HEK293 (cell line): ENCODE results near the gene PRKCE.

Experiments
- CTCF ChIA-PET: fragments of 350-600 bp; formaldehyde crosslinking; extraction: SDS; loops from one replicate; lab custom pipeline; 2021; ENCODE audit warnings: antibody characterized with exemption; lab: Yijun Ruan, JAX
- POLR2A ChIA-PET: fragments of 300-600 bp; formaldehyde crosslinking; extraction: SDS; loops from one replicate; lab custom pipeline; 2020; ENCODE audit warnings: antibody characterized with exemption, inconsistent platforms; lab: Yijun Ruan, JAX
- H3K27ac ChIP-seq: fragments of 200-500 bp; sonication (Bioruptor generic); 2 replicates; pipeline ENCODE4 v1.5.1; 2014; ENCODE audit warnings: low read depth, low read length, control low read depth, inconsistent platforms; ENCODE audit errors: extremely low read depth
- H3K36me3 ChIP-seq, 2 experiments: fragments of 200-500 bp in 1 of 2; sonication (Bioruptor generic) in 1 of 2; 1 replicate in 1 of 2; 2 replicates in 1 of 2; pipeline ENCODE4 v1.5.1; 2014 to 2017; ENCODE audit warnings: inconsistent platforms in 2 of 2, low read length in 2 of 2; ENCODE audit not compliant: control insufficient read depth in 2 of 2, insufficient read depth in 1 of 2
- H3K4me1 ChIP-seq: fragments of 200-500 bp; sonication (Bioruptor generic); 2 replicates; pipeline ENCODE4 v1.5.1; 2014; ENCODE audit warnings: mild to moderate bottlenecking, low read length, inconsistent platforms; ENCODE audit not compliant: control insufficient read depth, insufficient read depth
- H3K4me3 ChIP-seq: 2 replicates; pipeline ENCODE4 v1.5.1; 2011; ENCODE audit warnings: low read depth, mild to moderate bottlenecking, control low read depth, low read length, moderate library complexity
- H3K9me3 ChIP-seq: fragments of 200-500 bp; sonication (Bioruptor generic); 2 replicates; pipeline ENCODE4 v1.5.1; 2014; ENCODE audit warnings: low read depth, low read length, inconsistent platforms; ENCODE audit not compliant: control insufficient read depth, insufficient read depth
- AEBP2 ChIP-seq: fragments of 450-650 bp; formaldehyde crosslinking; IDR thresholded peaks from 2 replicates; pipeline ENCODE4 v1.5.1; 2016; ENCODE audit warnings: missing biosample characterization, missing genetic modification characterization, borderline replicate concordance
- IKZF3 ChIP-seq: fragments of 450-650 bp; IDR thresholded peaks from 2 replicates; pipeline ENCODE4 v1.5.0; 2018; ENCODE audit warnings: missing biosample characterization, mild to moderate bottlenecking, missing genetic modification characterization, moderate library complexity
- KLF10 ChIP-seq: fragments of 450-650 bp; IDR thresholded peaks from 2 replicates; pipeline ENCODE4 v1.5.1; 2018; ENCODE audit warnings: missing biosample characterization, mild to moderate bottlenecking, missing genetic modification characterization
- MYNN ChIP-seq: fragments of 450-650 bp; formaldehyde crosslinking; IDR thresholded peaks from 2 replicates; pipeline ENCODE4 v1.5.1; 2016; ENCODE audit warnings: missing biosample characterization, missing genetic modification characterization, borderline replicate concordance
- OSR2 ChIP-seq: fragments of 450-650 bp; formaldehyde crosslinking; IDR thresholded peaks from 2 replicates; pipeline ENCODE4 v1.5.1; 2016; ENCODE audit warnings: missing biosample characterization, missing genetic modification characterization
- SCRT2 ChIP-seq: fragments of 450-650 bp; formaldehyde crosslinking; IDR thresholded peaks from 2 replicates; pipeline ENCODE4 v1.5.1; 2016; ENCODE audit warnings: missing biosample characterization, missing genetic modification characterization
- ZFP3 ChIP-seq: fragments of 450-650 bp; formaldehyde crosslinking; IDR thresholded peaks from 2 replicates; pipeline ENCODE4 v1.5.1; 2016; ENCODE audit warnings: low read depth, missing biosample characterization, missing genetic modification characterization
- ZNF146 ChIP-seq: fragments of 450-650 bp; formaldehyde crosslinking; IDR thresholded peaks from 2 replicates; pipeline ENCODE4 v1.5.1; 2016; ENCODE audit warnings: missing biosample characterization, missing genetic modification characterization
- ZNF157 ChIP-seq: fragments of 450-650 bp; formaldehyde crosslinking; IDR thresholded peaks from 2 replicates; pipeline ENCODE4 v1.5.1; 2016; ENCODE audit warnings: missing biosample characterization, missing genetic modification characterization
- ZNF280C ChIP-seq: fragments of 450-650 bp; formaldehyde crosslinking; IDR thresholded peaks from 2 replicates; pipeline ENCODE4 v1.5.1; 2016; ENCODE audit warnings: missing biosample characterization, missing genetic modification characterization
- ZNF280D ChIP-seq: fragments of 450-650 bp; formaldehyde crosslinking; IDR thresholded peaks from 2 replicates; pipeline ENCODE4 v1.5.1; 2016; ENCODE audit warnings: missing biosample characterization, missing genetic modification characterization
- ZNF561 ChIP-seq: fragments of 450-650 bp; IDR thresholded peaks from 2 replicates; pipeline ENCODE4 v1.5.1; 2018; ENCODE audit warnings: missing biosample characterization, missing genetic modification characterization, borderline replicate concordance
- ZNF660 ChIP-seq: fragments of 450-650 bp; IDR thresholded peaks from 2 replicates; pipeline ENCODE4 v1.5.1; 2018; ENCODE audit warnings: missing biosample characterization, mild to moderate bottlenecking, missing genetic modification characterization

The PRKCE gene

DNA sequence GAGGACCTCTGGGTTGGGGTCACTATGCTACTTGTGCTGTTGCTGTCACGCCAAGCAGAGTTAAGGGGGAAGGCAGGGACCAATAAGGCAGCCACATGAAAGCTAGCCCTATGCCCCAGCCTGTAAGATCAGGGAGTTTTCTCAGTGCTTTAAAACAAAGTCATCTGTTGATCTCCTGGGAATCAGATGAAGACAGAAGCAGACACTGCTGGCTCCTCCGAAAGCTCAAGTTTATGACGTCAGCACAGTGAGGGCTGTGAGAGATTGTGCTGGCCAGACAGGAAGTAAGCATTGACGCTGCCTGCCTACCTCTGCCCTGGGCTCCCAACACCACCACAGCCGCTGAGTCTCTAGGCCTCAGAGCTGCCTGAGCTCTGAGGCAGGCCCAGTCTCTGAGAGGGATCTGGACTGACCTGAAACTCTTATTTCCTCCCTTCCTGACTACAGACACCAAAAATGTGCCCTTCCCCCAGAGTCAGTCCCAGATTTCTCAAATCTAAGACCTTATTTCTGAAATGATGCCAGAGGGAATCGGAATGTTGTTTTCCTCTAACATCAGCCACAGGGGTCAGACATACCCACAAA, 527.7 kb downstream of the PRKCE start:
- no peaks in the 10 kb centered on the region; the same call in 1 of the 2 replicates for H3K4me1 ChIP-seq
- no peaks in the 10 kb centered on the region for H3K9me3 ChIP-seq
- no peak overlapping the region for H3K4me3 ChIP-seq
- no peak overlapping the region for H3K27ac ChIP-seq
- CTCF ChIA-PET, result no interaction called here
- POLR2A ChIA-PET, result no interaction called here
- H3K36me3 ChIP-seq, result no peaks in the 10 kb centered on the region
- TF ChIP-seq ZNF157 (tag by site-specific recombination) (no peak), SCRT2 (0 out of 2 replicates have a peak, but pooled peaks have one; percentile 43)

GRCh38 chr2:46180189-46180588, 528.7 kb downstream of the PRKCE start:
- H3K4me3 ChIP-seq, result no peak overlapping the region
- H3K4me1 ChIP-seq, result no peaks in the 10 kb centered on the region; the same call in 1 of the 2 replicates
- H3K36me3 ChIP-seq, result no peaks in the 10 kb centered on the region
- TF ChIP-seq ZNF280D (no peak), ZFP3 (no peak)
- no peak overlapping the region for H3K27ac ChIP-seq
- no peaks in the 10 kb centered on the region for H3K9me3 ChIP-seq
- POLR2A ChIA-PET, result no interaction called here
- CTCF ChIA-PET, result interaction anchor here (0.7 kb wide), 1 partner anchor 535 kb away, joined by 3 read pairs; no protein-coding TSS in a partner anchor

DNA sequence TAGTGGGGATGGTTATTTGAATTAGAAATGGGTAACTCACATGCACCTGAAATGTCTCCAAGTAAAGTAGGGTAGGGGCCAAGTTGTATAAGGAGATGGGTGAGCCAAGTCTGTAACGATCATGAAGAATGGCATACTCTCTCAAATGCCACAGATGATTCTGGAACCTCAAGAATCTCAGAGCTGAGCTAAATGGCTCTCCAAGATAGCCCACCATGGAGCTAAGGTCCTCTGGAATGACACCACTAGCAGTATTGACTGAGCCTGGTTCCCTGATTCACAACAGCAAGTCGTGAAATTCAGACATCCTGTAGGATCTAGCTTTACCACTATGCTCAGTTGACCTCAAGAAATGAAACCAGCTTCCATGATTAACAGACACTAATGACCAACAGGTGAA, 529.8 kb downstream of the PRKCE start:
- Histone ChIP-seq H3K9me3 (no peaks in the 10 kb centered on the region), H3K27ac (no peak overlapping the region), H3K4me1 (no peaks in the 10 kb centered on the region; the same call in 1 of the 2 replicates), H3K4me3 (no peak overlapping the region), H3K36me3 (no peaks in the 10 kb centered on the region)
- TF ChIP-seq ZNF157 (tag by site-specific recombination) (no peak), ZNF561 (no peak), ZNF660 (tag by site-specific recombination) (no peak), ZNF280C (tag by site-specific recombination) (no peak), OSR2 (tag by site-specific recombination) (no peak), IKZF3 (tag by site-specific recombination) (no peak), KLF10 (tag by site-specific recombination) (no peak), AEBP2 (tag by site-specific recombination) (no peak), MYNN (tag by site-specific recombination) (no peak), ZNF146 (tag by site-specific recombination) (no peak)
- CTCF ChIA-PET, result interaction anchor here (0.8 kb wide), 1 partner anchor 268 kb away, joined by 5 read pairs; no protein-coding TSS in a partner anchor
- POLR2A ChIA-PET, result no interaction called here
